WTC11 (cell line): ENCODE data around the gene PUSL1. TPM values are rescaled to one million over a fixed set of nuclear protein-coding genes. Genes with fewer than 3 reads are reported as not detected.

Source experiments
- ATAC-seq: fragments of 200-7000 bp; cut with Tn5 transposase; 2 replicates; pipeline ENCODE4 v1.10.0; 2021; ENCODE audit warnings: mild to moderate bottlenecking, moderate library complexity
- CTCF ChIA-PET: fragments of 300-600 bp; sonication (Branson Sonifier 250); formaldehyde crosslinking; loops from one replicate; lab custom pipeline; 2021; ENCODE audit warnings: antibody characterized with exemption; lab: Charles Lee
- POLR2A ChIA-PET: fragments of 350-600 bp; sonication (Branson Sonifier 250); formaldehyde crosslinking; loops from one replicate; lab custom pipeline; 2021; ENCODE audit warnings: antibody characterized with exemption; lab: Charles Lee
- DNase-seq: peaks from one replicate; pipeline ENCODE4 v3.0.0; 2021; ENCODE audit warnings: low spot score
- H3K27ac Mint-ChIP-seq: 2 replicates; pipeline ENCODE4 v1.8.0; 2021; ENCODE audit warnings: mixed read lengths
- H3K27me3 Mint-ChIP-seq: 2 replicates; pipeline ENCODE4 v1.8.0; 2021; ENCODE audit warnings: low read depth, mild to moderate bottlenecking, moderate library complexity, mixed read lengths
- H3K36me3 Mint-ChIP-seq: 2 replicates; pipeline ENCODE4 v1.8.0; 2021; ENCODE audit warnings: mixed read lengths
- H3K4me1 Mint-ChIP-seq: 2 replicates; pipeline ENCODE4 v1.8.0; 2022; ENCODE audit warnings: mixed read lengths
- H3K4me3 Mint-ChIP-seq: 2 replicates; pipeline ENCODE4 v1.8.0; 2021; ENCODE audit warnings: mild to moderate bottlenecking, moderate library complexity, mixed read lengths
- H3K9me3 Mint-ChIP-seq: 2 replicates; pipeline ENCODE4 v1.8.0; 2021; ENCODE audit warnings: mixed read lengths
- KAT7 ChIP-seq: sonication (generic); formaldehyde crosslinking; IDR thresholded peaks from 2 replicates; pipeline ENCODE4 v1.8.1; 2023; ENCODE audit warnings: missing genetic modification reagents, mild to moderate bottlenecking, borderline replicate concordance
- NFYB ChIP-seq: sonication (generic); formaldehyde crosslinking; conservative IDR thresholded peaks from 2 replicates; pipeline ENCODE4 v1.8.0; 2022; ENCODE audit warnings: low read depth, missing genetic modification reagents
- SMAD3 ChIP-seq: sonication (generic); formaldehyde crosslinking; IDR thresholded peaks from 2 replicates; pipeline ENCODE4 v1.8.0; 2022; ENCODE audit warnings: missing genetic modification reagents, mild to moderate bottlenecking, borderline replicate concordance
- TCF7 ChIP-seq: sonication (generic); formaldehyde crosslinking; IDR thresholded peaks from 2 replicates; pipeline ENCODE4 v1.8.0; 2022; ENCODE audit warnings: mild to moderate bottlenecking, low read depth, missing genetic modification reagents, moderate library complexity
- TEAD1 ChIP-seq: sonication (generic); formaldehyde crosslinking; IDR thresholded peaks from 2 replicates; pipeline ENCODE4 v1.8.0; 2022; ENCODE audit warnings: mild to moderate bottlenecking, missing genetic modification reagents
- total RNA-seq: library from RNA; stranded (reverse); gene quantifications from 3 replicates; pipeline ENCODE4 v1.2.3, GENCODE V29; 2021
- TF ChIP-seq, protein P1 (sequence below): sonication (generic); formaldehyde crosslinking; IDR thresholded peaks from 2 replicates; pipeline ENCODE4 v1.8.0; 2022; ENCODE audit warnings: missing genetic modification reagents
- TF ChIP-seq, protein P2 (sequence below): sonication (generic); formaldehyde crosslinking; IDR thresholded peaks from 2 replicates; pipeline ENCODE4 v1.8.1; 2022; ENCODE audit warnings: low read depth, mild to moderate bottlenecking, moderate library complexity, missing genetic modification reagents, borderline replicate concordance
- TF ChIP-seq, protein P3 (sequence below): sonication (generic); formaldehyde crosslinking; IDR thresholded peaks from 2 replicates; pipeline ENCODE4 v1.8.1; 2022; ENCODE audit warnings: missing genetic modification reagents, borderline replicate concordance
- TF ChIP-seq, protein P4 (sequence below): sonication (generic); formaldehyde crosslinking; IDR thresholded peaks from 2 replicates; pipeline ENCODE4 v1.8.0; 2023; ENCODE audit warnings: missing genetic modification reagents, mild to moderate bottlenecking, borderline replicate concordance
- TF ChIP-seq, protein P5 (sequence below): sonication (generic); formaldehyde crosslinking; IDR thresholded peaks from 2 replicates; pipeline ENCODE4 v1.8.1; 2023; ENCODE audit warnings: mild to moderate bottlenecking, missing genetic modification reagents, borderline replicate concordance

Gene PUSL1
- total RNA-seq, 1 experiment from 2014 or later = 51.5 TPM

DNA sequence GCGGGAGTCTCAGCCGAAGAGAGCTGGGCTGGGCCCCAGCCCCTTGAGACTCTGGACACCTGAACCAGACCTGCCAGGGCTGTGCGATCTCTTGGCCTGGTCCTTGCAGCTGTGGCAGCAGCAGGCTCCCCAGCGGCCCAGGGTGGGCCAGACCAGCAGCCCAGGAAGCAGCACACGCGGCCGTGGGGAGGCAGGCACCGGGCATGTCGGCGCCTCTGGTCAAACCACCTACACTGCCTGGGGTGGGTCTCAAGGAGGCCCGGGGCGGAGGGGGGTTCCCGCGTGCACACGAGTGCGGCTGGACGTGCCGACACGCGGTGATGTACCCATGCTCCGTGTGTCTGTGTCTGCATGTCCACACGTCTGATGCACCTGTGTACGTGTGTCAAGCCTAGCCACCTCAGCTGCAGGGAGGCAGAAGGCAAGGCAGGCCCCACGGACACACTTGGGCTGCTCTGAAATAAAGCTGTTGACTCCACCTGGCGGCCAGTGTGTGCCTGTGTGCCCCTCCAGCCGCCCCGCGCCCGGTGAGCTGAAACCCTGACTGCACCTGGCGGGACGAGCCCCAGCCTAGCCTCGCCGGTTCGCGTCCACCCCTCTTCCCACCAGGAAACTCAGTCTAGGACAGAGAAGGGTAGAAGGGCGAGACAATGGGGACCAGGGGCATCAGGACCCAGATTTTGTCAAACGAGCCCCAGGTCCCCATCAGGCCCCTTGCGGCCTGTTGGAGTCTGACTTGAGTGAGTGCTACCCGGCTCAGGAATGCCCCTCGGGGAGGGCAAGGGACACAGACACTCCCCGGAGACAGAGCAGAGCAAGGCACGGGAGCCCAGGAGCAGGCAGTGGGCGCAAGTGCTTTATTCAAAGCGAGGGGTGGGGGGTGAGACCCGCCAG is 16.6 kb upstream of the PUSL1 start (continued):
- TF ChIP-seq, protein P1, sequence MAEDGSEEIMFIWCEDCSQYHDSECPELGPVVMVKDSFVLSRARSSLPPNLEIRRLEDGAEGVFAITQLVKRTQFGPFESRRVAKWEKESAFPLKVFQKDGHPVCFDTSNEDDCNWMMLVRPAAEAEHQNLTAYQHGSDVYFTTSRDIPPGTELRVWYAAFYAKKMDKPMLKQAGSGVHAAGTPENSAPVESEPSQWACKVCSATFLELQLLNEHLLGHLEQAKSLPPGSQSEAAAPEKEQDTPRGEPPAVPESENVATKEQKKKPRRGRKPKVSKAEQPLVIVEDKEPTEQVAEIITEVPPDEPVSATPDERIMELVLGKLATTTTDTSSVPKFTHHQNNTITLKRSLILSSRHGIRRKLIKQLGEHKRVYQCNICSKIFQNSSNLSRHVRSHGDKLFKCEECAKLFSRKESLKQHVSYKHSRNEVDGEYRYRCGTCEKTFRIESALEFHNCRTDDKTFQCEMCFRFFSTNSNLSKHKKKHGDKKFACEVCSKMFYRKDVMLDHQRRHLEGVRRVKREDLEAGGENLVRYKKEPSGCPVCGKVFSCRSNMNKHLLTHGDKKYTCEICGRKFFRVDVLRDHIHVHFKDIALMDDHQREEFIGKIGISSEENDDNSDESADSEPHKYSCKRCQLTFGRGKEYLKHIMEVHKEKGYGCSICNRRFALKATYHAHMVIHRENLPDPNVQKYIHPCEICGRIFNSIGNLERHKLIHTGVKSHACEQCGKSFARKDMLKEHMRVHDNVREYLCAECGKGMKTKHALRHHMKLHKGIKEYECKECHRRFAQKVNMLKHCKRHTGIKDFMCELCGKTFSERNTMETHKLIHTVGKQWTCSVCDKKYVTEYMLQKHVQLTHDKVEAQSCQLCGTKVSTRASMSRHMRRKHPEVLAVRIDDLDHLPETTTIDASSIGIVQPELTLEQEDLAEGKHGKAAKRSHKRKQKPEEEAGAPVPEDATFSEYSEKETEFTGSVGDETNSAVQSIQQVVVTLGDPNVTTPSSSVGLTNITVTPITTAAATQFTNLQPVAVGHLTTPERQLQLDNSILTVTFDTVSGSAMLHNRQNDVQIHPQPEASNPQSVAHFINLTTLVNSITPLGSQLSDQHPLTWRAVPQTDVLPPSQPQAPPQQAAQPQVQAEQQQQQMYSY (CRISPR knock-in tag) = no peak
- TF ChIP-seq, protein P2, sequence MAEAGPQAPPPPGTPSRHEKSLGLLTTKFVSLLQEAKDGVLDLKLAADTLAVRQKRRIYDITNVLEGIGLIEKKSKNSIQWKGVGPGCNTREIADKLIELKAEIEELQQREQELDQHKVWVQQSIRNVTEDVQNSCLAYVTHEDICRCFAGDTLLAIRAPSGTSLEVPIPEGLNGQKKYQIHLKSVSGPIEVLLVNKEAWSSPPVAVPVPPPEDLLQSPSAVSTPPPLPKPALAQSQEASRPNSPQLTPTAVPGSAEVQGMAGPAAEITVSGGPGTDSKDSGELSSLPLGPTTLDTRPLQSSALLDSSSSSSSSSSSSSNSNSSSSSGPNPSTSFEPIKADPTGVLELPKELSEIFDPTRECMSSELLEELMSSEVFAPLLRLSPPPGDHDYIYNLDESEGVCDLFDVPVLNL (CRISPR knock-in tag) = no peak
- TF ChIP-seq, protein P3, sequence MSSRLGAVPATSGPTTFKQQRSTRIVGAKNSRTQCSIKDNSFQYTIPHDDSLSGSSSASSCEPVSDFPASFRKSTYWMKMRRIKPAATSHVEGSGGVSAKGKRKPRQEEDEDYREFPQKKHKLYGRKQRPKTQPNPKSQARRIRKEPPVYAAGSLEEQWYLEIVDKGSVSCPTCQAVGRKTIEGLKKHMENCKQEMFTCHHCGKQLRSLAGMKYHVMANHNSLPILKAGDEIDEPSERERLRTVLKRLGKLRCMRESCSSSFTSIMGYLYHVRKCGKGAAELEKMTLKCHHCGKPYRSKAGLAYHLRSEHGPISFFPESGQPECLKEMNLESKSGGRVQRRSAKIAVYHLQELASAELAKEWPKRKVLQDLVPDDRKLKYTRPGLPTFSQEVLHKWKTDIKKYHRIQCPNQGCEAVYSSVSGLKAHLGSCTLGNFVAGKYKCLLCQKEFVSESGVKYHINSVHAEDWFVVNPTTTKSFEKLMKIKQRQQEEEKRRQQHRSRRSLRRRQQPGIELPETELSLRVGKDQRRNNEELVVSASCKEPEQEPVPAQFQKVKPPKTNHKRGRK = no peak
- TF ChIP-seq TEAD1 = no peak

DNA sequence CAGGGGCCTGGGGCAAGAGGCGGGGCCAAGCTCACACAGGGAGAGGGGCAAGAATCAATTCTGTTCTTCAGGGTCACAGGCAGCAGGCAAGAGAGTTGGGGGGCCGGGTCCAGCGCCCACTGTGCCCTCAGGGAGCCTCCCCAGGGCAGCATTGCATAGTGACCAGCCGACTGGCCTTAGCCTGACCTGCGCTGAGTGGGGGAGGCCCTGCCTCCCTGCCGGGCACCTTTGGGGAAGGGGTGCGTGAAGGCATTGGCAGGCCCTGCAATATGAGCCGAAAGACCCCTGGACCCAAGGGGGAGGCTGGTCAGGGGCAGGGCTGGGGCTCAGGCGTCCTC is 16.0 kb upstream of the PUSL1 start:
- no peak overlapping the region for H3K27ac Mint-ChIP-seq
- TF ChIP-seq, protein P4, sequence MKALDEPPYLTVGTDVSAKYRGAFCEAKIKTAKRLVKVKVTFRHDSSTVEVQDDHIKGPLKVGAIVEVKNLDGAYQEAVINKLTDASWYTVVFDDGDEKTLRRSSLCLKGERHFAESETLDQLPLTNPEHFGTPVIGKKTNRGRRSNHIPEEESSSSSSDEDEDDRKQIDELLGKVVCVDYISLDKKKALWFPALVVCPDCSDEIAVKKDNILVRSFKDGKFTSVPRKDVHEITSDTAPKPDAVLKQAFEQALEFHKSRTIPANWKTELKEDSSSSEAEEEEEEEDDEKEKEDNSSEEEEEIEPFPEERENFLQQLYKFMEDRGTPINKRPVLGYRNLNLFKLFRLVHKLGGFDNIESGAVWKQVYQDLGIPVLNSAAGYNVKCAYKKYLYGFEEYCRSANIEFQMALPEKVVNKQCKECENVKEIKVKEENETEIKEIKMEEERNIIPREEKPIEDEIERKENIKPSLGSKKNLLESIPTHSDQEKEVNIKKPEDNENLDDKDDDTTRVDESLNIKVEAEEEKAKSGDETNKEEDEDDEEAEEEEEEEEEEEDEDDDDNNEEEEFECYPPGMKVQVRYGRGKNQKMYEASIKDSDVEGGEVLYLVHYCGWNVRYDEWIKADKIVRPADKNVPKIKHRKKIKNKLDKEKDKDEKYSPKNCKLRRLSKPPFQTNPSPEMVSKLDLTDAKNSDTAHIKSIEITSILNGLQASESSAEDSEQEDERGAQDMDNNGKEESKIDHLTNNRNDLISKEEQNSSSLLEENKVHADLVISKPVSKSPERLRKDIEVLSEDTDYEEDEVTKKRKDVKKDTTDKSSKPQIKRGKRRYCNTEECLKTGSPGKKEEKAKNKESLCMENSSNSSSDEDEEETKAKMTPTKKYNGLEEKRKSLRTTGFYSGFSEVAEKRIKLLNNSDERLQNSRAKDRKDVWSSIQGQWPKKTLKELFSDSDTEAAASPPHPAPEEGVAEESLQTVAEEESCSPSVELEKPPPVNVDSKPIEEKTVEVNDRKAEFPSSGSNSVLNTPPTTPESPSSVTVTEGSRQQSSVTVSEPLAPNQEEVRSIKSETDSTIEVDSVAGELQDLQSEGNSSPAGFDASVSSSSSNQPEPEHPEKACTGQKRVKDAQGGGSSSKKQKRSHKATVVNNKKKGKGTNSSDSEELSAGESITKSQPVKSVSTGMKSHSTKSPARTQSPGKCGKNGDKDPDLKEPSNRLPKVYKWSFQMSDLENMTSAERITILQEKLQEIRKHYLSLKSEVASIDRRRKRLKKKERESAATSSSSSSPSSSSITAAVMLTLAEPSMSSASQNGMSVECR = no peak
- TF ChIP-seq TCF7 (CRISPR knock-in tag) = no peak
- TF ChIP-seq NFYB (CRISPR knock-in tag) = no peak
- TF ChIP-seq SMAD3 (CRISPR knock-in tag) = no peak
- TF ChIP-seq, protein P5, sequence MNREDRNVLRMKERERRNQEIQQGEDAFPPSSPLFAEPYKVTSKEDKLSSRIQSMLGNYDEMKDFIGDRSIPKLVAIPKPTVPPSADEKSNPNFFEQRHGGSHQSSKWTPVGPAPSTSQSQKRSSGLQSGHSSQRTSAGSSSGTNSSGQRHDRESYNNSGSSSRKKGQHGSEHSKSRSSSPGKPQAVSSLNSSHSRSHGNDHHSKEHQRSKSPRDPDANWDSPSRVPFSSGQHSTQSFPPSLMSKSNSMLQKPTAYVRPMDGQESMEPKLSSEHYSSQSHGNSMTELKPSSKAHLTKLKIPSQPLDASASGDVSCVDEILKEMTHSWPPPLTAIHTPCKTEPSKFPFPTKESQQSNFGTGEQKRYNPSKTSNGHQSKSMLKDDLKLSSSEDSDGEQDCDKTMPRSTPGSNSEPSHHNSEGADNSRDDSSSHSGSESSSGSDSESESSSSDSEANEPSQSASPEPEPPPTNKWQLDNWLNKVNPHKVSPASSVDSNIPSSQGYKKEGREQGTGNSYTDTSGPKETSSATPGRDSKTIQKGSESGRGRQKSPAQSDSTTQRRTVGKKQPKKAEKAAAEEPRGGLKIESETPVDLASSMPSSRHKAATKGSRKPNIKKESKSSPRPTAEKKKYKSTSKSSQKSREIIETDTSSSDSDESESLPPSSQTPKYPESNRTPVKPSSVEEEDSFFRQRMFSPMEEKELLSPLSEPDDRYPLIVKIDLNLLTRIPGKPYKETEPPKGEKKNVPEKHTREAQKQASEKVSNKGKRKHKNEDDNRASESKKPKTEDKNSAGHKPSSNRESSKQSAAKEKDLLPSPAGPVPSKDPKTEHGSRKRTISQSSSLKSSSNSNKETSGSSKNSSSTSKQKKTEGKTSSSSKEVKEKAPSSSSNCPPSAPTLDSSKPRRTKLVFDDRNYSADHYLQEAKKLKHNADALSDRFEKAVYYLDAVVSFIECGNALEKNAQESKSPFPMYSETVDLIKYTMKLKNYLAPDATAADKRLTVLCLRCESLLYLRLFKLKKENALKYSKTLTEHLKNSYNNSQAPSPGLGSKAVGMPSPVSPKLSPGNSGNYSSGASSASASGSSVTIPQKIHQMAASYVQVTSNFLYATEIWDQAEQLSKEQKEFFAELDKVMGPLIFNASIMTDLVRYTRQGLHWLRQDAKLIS (CRISPR knock-in tag) = no peak
- TF ChIP-seq KAT7 (CRISPR knock-in tag) = no peak
- no peaks in the 10 kb centered on the region for H3K36me3 Mint-ChIP-seq
- ATAC-seq (no peak), DNase-seq (no peak)
- H3K4me1 Mint-ChIP-seq = peaks cover 4% of the 10 kb centered on the region; the same call in 1 of the 2 replicates
- no peaks in the 10 kb centered on the region for H3K9me3 Mint-ChIP-seq
- H3K4me3 Mint-ChIP-seq = no peak overlapping the region
- ChIA-PET CTCF (interaction anchor here (0.6 to 4.3 kb wide), 57 partner anchors 9 to 326 kb away, joined by 3 to 81 read pairs (median 5); partner anchors contain the start of genes B3GALT6, C1QTNF12, C1orf159 and PLEKHN1), POLR2A (interaction anchor here (0.8 to 1.1 kb wide), 2 partner anchors 12 to 19 kb away, joined by 5 read pairs; partner anchors contain the start of gene UBE2J2)
- no peaks in the 10 kb centered on the region for H3K27me3 Mint-ChIP-seq
